ENCODE measurements around the gene CCDC106.

Gene CCDC106

GRCh38 chr19:55687281-55688201 lies 39.5 kb downstream of the CCDC106 start:
- no peak for TF ChIP-seq CTCF (conservative IDR thresholded peaks at IDR 0.05; ENCODE audit: control insufficient read depth, insufficient read depth, low read depth, low read length)
- H3K4me3 ChIP-seq (ENCODE audit: control insufficient read depth, low read depth, low read length), result no peak overlapping the region
- DNase-seq (ENCODE audit: low read depth), result no peak

- H3K4me3 ChIP-seq (ENCODE audit: control insufficient read depth, low read depth, low read length), result no peak overlapping the region
- no peak for TF ChIP-seq CTCF (conservative IDR thresholded peaks at IDR 0.05; ENCODE audit: control insufficient read depth, insufficient read depth, low read depth, low read length)
- no peak for DNase-seq (ENCODE audit: low read depth)
These were observed 40.6 kb downstream of the CCDC106 start for GRCh38 chr19:55688422-55689218.

- no peak for DNase-seq (ENCODE audit: low read depth)
- no peak for TF ChIP-seq CTCF (conservative IDR thresholded peaks at IDR 0.05; ENCODE audit: control insufficient read depth, insufficient read depth, low read depth, low read length)
- H3K4me3 ChIP-seq (ENCODE audit: control insufficient read depth, low read depth, low read length), result no peak overlapping the region
These were observed 41.5 kb downstream of the CCDC106 start for GRCh38 chr19:55689411-55690108.

GRCh38 chr19:55690109-55690768 lies 42.2 kb downstream of the CCDC106 start:
- H3K4me3 ChIP-seq (ENCODE audit: control insufficient read depth, low read depth, low read length), result no peak overlapping the region
- TF ChIP-seq CTCF (conservative IDR thresholded peaks at IDR 0.05; ENCODE audit: control insufficient read depth, insufficient read depth, low read depth, low read length), result no peak
- no peak for DNase-seq (ENCODE audit: low read depth)

GRCh38 chr19:55690769-55691545 lies 42.9 kb downstream of the CCDC106 start:
- no peak overlapping the region for H3K4me3 ChIP-seq (ENCODE audit: control insufficient read depth, low read depth, low read length)
- TF ChIP-seq CTCF (conservative IDR thresholded peaks at IDR 0.05; ENCODE audit: control insufficient read depth, insufficient read depth, low read depth, low read length), result no peak
- DNase-seq (ENCODE audit: low read depth), result no peak
